Fibroblast of lung (primary cell): ENCODE data around the gene PHTF1. TPM values are rescaled to one million over a fixed set of nuclear protein-coding genes. Genes with fewer than 3 reads are reported as not detected.

Source experiments
- DNase-seq, 2 donors: peaks; one replicate each; pipeline versions ENCODE4 v3.0.0 to v3.0.0-alpha.2; 2010; ENCODE audit warnings: low read depth in 2 of 2
- H2AFZ ChIP-seq: 2 replicates; pipeline ENCODE4 v1.5.1; 2012; ENCODE audit warnings: low read length, control low read depth, inconsistent platforms
- H3K27ac ChIP-seq: 2 replicates; pipeline ENCODE4 v1.5.1; 2011; ENCODE audit warnings: low read length, control low read depth; ENCODE audit not compliant: insufficient read depth
- H3K27me3 ChIP-seq: 2 replicates; pipeline ENCODE4 v1.5.1; 2011; ENCODE audit warnings: mild to moderate bottlenecking, low read length; ENCODE audit not compliant: control insufficient read depth, insufficient read depth
- H3K36me3 ChIP-seq: 2 replicates; pipeline ENCODE4 v1.5.1; 2011; ENCODE audit warnings: low read length; ENCODE audit not compliant: control insufficient read depth, insufficient read depth
- H3K4me1 ChIP-seq: 2 replicates; pipeline ENCODE4 v1.5.1; 2011; ENCODE audit warnings: low read length; ENCODE audit not compliant: control insufficient read depth, insufficient read depth; ENCODE audit errors: extremely low read depth
- H3K4me2 ChIP-seq: 2 replicates; pipeline ENCODE4 v1.5.1; 2011; ENCODE audit warnings: low read length, control low read depth; ENCODE audit not compliant: insufficient read depth; ENCODE audit errors: extremely low read depth
- H3K4me3 ChIP-seq, 4 experiments: fragments of 200-600 bp in 1 of 4; sonication (generic) in 1 of 4; replicated peaks in 1 of 4; 2 replicates each; pipeline ENCODE4 v1.5.1; 2011 to 2016; ENCODE audit warnings: low read length in 4 of 4, low read depth in 3 of 4, mild to moderate bottlenecking in 3 of 4, control low read depth in 2 of 4, inconsistent platforms in 1 of 4, mixed read lengths in 1 of 4; ENCODE audit not compliant: insufficient read depth in 1 of 4; ENCODE audit errors: control extremely low read depth in 1 of 4
- H3K79me2 ChIP-seq: 2 replicates; pipeline ENCODE4 v1.5.1; 2012; ENCODE audit warnings: mild to moderate bottlenecking, low read length, inconsistent platforms; ENCODE audit not compliant: control insufficient read depth, insufficient read depth
- H3K9ac ChIP-seq: 2 replicates; pipeline ENCODE4 v1.5.1; 2011; ENCODE audit warnings: mild to moderate bottlenecking, low read length, control low read depth; ENCODE audit not compliant: insufficient read depth
- H3K9me3 ChIP-seq: 2 replicates; pipeline ENCODE4 v1.5.1; 2012; ENCODE audit warnings: low read depth, low read length; ENCODE audit not compliant: control insufficient read depth, insufficient read depth
- H4K20me1 ChIP-seq: 2 replicates; pipeline ENCODE4 v1.5.1; 2011; ENCODE audit warnings: low read length; ENCODE audit not compliant: control insufficient read depth, insufficient read depth; ENCODE audit errors: extremely low read depth
- CTCF ChIP-seq, 2 donors: IDR thresholded peaks in 1 of 2; conservative IDR thresholded peaks in 1 of 2; 1 replicate in 1 of 2; 2 replicates in 1 of 2; pipeline ENCODE4 v1.5.1; 2011 to 2012; ENCODE audit warnings: low read length in 2 of 2, control low read depth in 1 of 2, inconsistent platforms in 1 of 2, low read depth in 1 of 2, mild to moderate bottlenecking in 1 of 2
- EZH2 ChIP-seq: IDR thresholded peaks from 2 replicates; pipeline ENCODE4 v1.5.1; 2012; ENCODE audit warnings: low read length, control low read depth, mild to moderate bottlenecking; ENCODE audit errors: missing control alignments
- polyA plus RNA-seq, 2 donors: library from polyadenylated mRNA; depleted of rRNA in 1 of 2; stranded (reverse) in 1 of 2; unstranded in 1 of 2; fragments of >200 nt; gene quantifications; 2 replicates each; pipeline ENCODE4 v1.2.1, GENCODE V29; 2011 to 2012; ENCODE audit warnings: missing spikeins in 1 of 2
- total RNA-seq: library from RNA; depleted of rRNA; stranded (reverse); fragments of >200 nt; gene quantifications from 2 replicates; pipeline ENCODE4 v1.2.1, GENCODE V29; 2014

PHTF1 gene
- total and polyA plus RNA-seq, 2 donors (not counting 1 experiment from before 2014, with no cell fraction given): 15.4 to 36.3 TPM

GRCh38 chr1:113670650-113671049 is 88.6 kb downstream of the PHTF1 start:
- H4K20me1 ChIP-seq: no peaks in the 10 kb centered on the region
- H3K79me2 ChIP-seq: no peaks in the 10 kb centered on the region
- no peaks in the 10 kb centered on the region for H3K36me3 ChIP-seq
- no peaks in the 10 kb centered on the region for H3K4me1 ChIP-seq
- no peak overlapping the region for H3K4me3 ChIP-seq
- H3K27me3 ChIP-seq: no peaks in the 10 kb centered on the region
- H3K9ac ChIP-seq: no peak overlapping the region
- DNase-seq: no peak
- TF ChIP-seq CTCF (conservative IDR thresholded peaks at IDR 0.05 in 1 of 2, IDR thresholded peaks at IDR 0.05 in 1 of 2; ENCODE audit: low read depth in 1 of 2, low read length in 2 of 2) (no peak), EZH2 (no peak)
- H3K27ac ChIP-seq: no peak overlapping the region
- no peak overlapping the region for H2AFZ ChIP-seq
- H3K4me2 ChIP-seq: no peak overlapping the region
- no peaks in the 10 kb centered on the region for H3K9me3 ChIP-seq

- Histone ChIP-seq H3K27ac (no peak overlapping the region), H3K4me1 (no peaks in the 10 kb centered on the region), H3K9me3 (no peaks in the 10 kb centered on the region), H3K9ac (no peak overlapping the region), H3K79me2 (no peaks in the 10 kb centered on the region), H3K4me2 (no peak overlapping the region), H2AFZ (no peak overlapping the region), H3K36me3 (no peaks in the 10 kb centered on the region), H4K20me1 (no peaks in the 10 kb centered on the region), H3K27me3 (no peaks in the 10 kb centered on the region), H3K4me3 (no peak overlapping the region)
- TF ChIP-seq EZH2: no peak
- TF ChIP-seq CTCF (conservative IDR thresholded peaks at IDR 0.05 in 1 of 2, IDR thresholded peaks at IDR 0.05 in 1 of 2; ENCODE audit: low read depth in 1 of 2, low read length in 2 of 2): no peak
- no peak for DNase-seq
Observed at GRCh38 chr1:113669988-113670387, 89.3 kb downstream of the PHTF1 start.

GRCh38 chr1:113666126-113666525 is 93.2 kb downstream of the PHTF1 start:
- Histone ChIP-seq H3K4me1 (no peaks in the 10 kb centered on the region), H3K27ac (no peak overlapping the region), H2AFZ (no peak overlapping the region), H3K9me3 (no peaks in the 10 kb centered on the region), H3K4me3 (no peak overlapping the region), H3K27me3 (no peaks in the 10 kb centered on the region), H3K36me3 (no peaks in the 10 kb centered on the region), H3K9ac (no peak overlapping the region), H3K79me2 (no peaks in the 10 kb centered on the region), H4K20me1 (no peaks in the 10 kb centered on the region), H3K4me2 (no peak overlapping the region)
- no peak for DNase-seq
- TF ChIP-seq CTCF (conservative IDR thresholded peaks at IDR 0.05 in 1 of 2, IDR thresholded peaks at IDR 0.05 in 1 of 2; ENCODE audit: low read depth in 1 of 2, low read length in 2 of 2) (no peak), EZH2 (no peak)
